K562 (cell line): ENCODE measurements around the gene OLR1. TPM values are rescaled to one million over a fixed set of nuclear protein-coding genes. Genes with fewer than 3 reads are reported as not detected.
A peak's percentile ranks its signal among the peaks of the same experiment; 100 is the strongest.

Experiments used
- ATAC-seq: fragments of 200-7000 bp; cut with Tn5 transposase; 3 replicates; pipeline ENCODE4 v1.9.1; 2020; ENCODE audit warnings: moderate library complexity
- BruUV-seq: library from RNA; stranded (reverse); fragments of 400-500 nt; replicated peaks from 2 replicates; lab custom pipeline; 2021; lab: Mats Ljungman, UMichigan
- CTCF ChIA-PET: fragments of 300-600 bp; formaldehyde crosslinking; extraction: SDS; loops from one replicate; lab custom pipeline; 2021; ENCODE audit warnings: low intra/inter-chr PET ratio; lab: Yijun Ruan, JAX
- POLR2A ChIA-PET: fragments of 300-600, 350-650 bp; sonication (Branson Sonifier 250); formaldehyde crosslinking; extraction: SDS; loops from one replicate; lab custom pipeline; 2021; ENCODE audit warnings: antibody characterized with exemption, inconsistent platforms; lab: Yijun Ruan, JAX
- DNase-seq, 4 experiments: peaks; one replicate each; pipeline versions ENCODE4 v3.0.0 to v3.0.0-alpha.2; 2011 to 2018; ENCODE audit warnings: low spot score in 3 of 4, mixed read lengths in 3 of 4; ENCODE audit errors: extremely low read depth in 1 of 4
- FAIRE-seq: peaks from 2 replicates; lab custom pipeline; 2011; peaks lifted over from hg19 to GRCh38; lab: Jason Lieb, UNC
- H2AFZ ChIP-seq: 2 replicates; pipeline ENCODE4 v1.6.0; 2011; ENCODE audit warnings: low read depth, low read length, control low read depth, inconsistent platforms
- H3K27ac ChIP-seq: fragments of 200-600 bp; 3 replicates; pipeline ENCODE4 v1.8.0; 2011; ENCODE audit warnings: low read depth, mild to moderate bottlenecking, control low read depth, inconsistent platforms, low read length, moderate library complexity, mixed read lengths; ENCODE audit errors: extremely low read depth
- H3K27me3 ChIP-seq, 2 experiments: fragments of 300-600 bp in 1 of 2; 2 replicates in 1 of 2; 3 replicates in 1 of 2; pipeline versions ENCODE4 v1.6.0 to v1.8.0; 2011; ENCODE audit warnings: inconsistent platforms in 2 of 2, low read length in 2 of 2, mild to moderate bottlenecking in 1 of 2, mixed read lengths in 1 of 2, moderate library complexity in 1 of 2; ENCODE audit not compliant: control insufficient read depth in 2 of 2, insufficient read depth in 2 of 2
- H3K36me3 ChIP-seq: fragments of 300-600 bp; 3 replicates; pipeline ENCODE4 v1.8.0; 2011; ENCODE audit warnings: mild to moderate bottlenecking, low read length, inconsistent platforms; ENCODE audit not compliant: control insufficient read depth, insufficient read depth
- H3K4me1 ChIP-seq, 2 experiments: fragments of 200-600 bp in 1 of 2; replicated peaks in 1 of 2; 2 replicates in 1 of 2; 3 replicates in 1 of 2; pipeline versions ENCODE4 v1.5.1 to v1.8.0; 2011; ENCODE audit warnings: inconsistent platforms in 2 of 2, low read length in 2 of 2, mild to moderate bottlenecking in 1 of 2, mixed read lengths in 1 of 2, moderate library complexity in 1 of 2; ENCODE audit not compliant: control insufficient read depth in 2 of 2, insufficient read depth in 2 of 2
- H3K4me2 ChIP-seq: 2 replicates; pipeline ENCODE4 v1.6.1; 2011; ENCODE audit warnings: low read length, control low read depth, inconsistent platforms, mixed read lengths; ENCODE audit not compliant: insufficient read depth
- H3K4me3 ChIP-seq: fragments of 200-600 bp; sonication (generic), shearing (Covaris generic); 2 replicates; pipeline ENCODE4 v1.5.1; 2016; ENCODE audit warnings: control low read depth, inconsistent platforms
- H3K79me2 ChIP-seq: fragments of 200-600 bp; 3 replicates; pipeline ENCODE4 v1.8.0; 2011; ENCODE audit warnings: low read length, inconsistent platforms; ENCODE audit not compliant: control insufficient read depth, insufficient read depth
- H3K9ac ChIP-seq, 2 experiments: 2 replicates each; pipeline versions ENCODE4 v1.6.0 to v1.6.1; 2011; ENCODE audit warnings: low read depth in 2 of 2, low read length in 2 of 2, control low read depth in 1 of 2, inconsistent platforms in 1 of 2, mild to moderate bottlenecking in 1 of 2, mixed read lengths in 1 of 2; ENCODE audit not compliant: insufficient read depth in 1 of 2
- H3K9me1 ChIP-seq: one replicate; pipeline ENCODE4 v1.6.0; 2011; ENCODE audit warnings: inconsistent platforms, mild to moderate bottlenecking, low read length, moderate library complexity; ENCODE audit not compliant: control insufficient read depth, insufficient read depth
- H3K9me3 ChIP-seq: replicated peaks from 2 replicates; pipeline ENCODE4 v1.5.1; 2011; ENCODE audit warnings: low read depth, low read length, inconsistent platforms; ENCODE audit not compliant: control insufficient read depth, insufficient read depth
- H4K20me1 ChIP-seq: replicated peaks from 2 replicates; pipeline ENCODE4 v1.6.1; 2011; ENCODE audit warnings: low read length, inconsistent platforms, mixed read lengths; ENCODE audit not compliant: control insufficient read depth, insufficient read depth
- CEBPB ChIP-seq: fragments of 450-650 bp; IDR thresholded peaks from 2 replicates; pipeline ENCODE4 v1.6.1; 2016; ENCODE audit warnings: missing genetic modification characterization, missing compliant biosample characterization
- CEBPG ChIP-seq, 3 experiments: fragments of 200-800 bp in 1 of 3; sonication (Bioruptor generic) in 1 of 3; sonication (generic) in 1 of 3; formaldehyde crosslinking in 1 of 3; IDR thresholded peaks in 2 of 3; conservative IDR thresholded peaks in 1 of 3; 2 replicates each; pipeline versions ENCODE4 v1.6.1 to v1.8.0; 2016 to 2022; ENCODE audit warnings: missing compliant biosample characterization in 2 of 3, missing genetic modification characterization in 2 of 3, mild to moderate bottlenecking in 1 of 3, missing genetic modification reagents in 1 of 3
- E2F6 ChIP-seq, 2 experiments: IDR thresholded peaks; 2 replicates each; pipeline ENCODE4 v1.6.1; 2011; ENCODE audit warnings: borderline replicate concordance in 1 of 2, control low read depth in 1 of 2, low read depth in 1 of 2, low read length in 1 of 2, mild to moderate bottlenecking in 1 of 2, mixed read lengths in 1 of 2, moderate library complexity in 1 of 2; ENCODE audit not compliant: insufficient read depth in 1 of 2, insufficient read length in 1 of 2, poor library complexity in 1 of 2, severe bottlenecking in 1 of 2; ENCODE audit errors: extremely low read depth in 1 of 2
- ESRRA ChIP-seq: fragments of 450-650 bp; IDR thresholded peaks from 2 replicates; pipeline ENCODE4 v1.6.1; 2014; ENCODE audit warnings: low read depth, mild to moderate bottlenecking, moderate library complexity, borderline replicate concordance
- L3MBTL2 ChIP-seq: fragments of 450-650 bp; IDR thresholded peaks from 2 replicates; pipeline ENCODE4 v1.6.1; 2016; ENCODE audit warnings: mild to moderate bottlenecking, moderate library complexity
- MAFK ChIP-seq: IDR thresholded peaks from 2 replicates; pipeline ENCODE4 v1.6.1; 2011; ENCODE audit warnings: low read length, improper control_type of control experiment
- MED1 ChIP-seq: sonication (generic); formaldehyde crosslinking; IDR thresholded peaks from 2 replicates; pipeline ENCODE4 v1.8.1; 2023; ENCODE audit warnings: missing genetic modification reagents, borderline replicate concordance
- NFE2 ChIP-seq: IDR thresholded peaks from 2 replicates; pipeline ENCODE4 v1.6.1; 2014; ENCODE audit warnings: antibody characterized with exemption, low read depth
- NR2C2 ChIP-seq, 2 experiments: fragments of 200-800 bp in 1 of 2; sonication (Bioruptor generic) in 1 of 2; sonication (generic) in 1 of 2; formaldehyde crosslinking in 1 of 2; IDR thresholded peaks; 2 replicates each; pipeline versions ENCODE4 v1.6.1 to v1.8.0; 2016 to 2022; ENCODE audit warnings: mild to moderate bottlenecking in 1 of 2, missing compliant biosample characterization in 1 of 2, missing genetic modification characterization in 1 of 2, missing genetic modification reagents in 1 of 2
- TEAD4 ChIP-seq, 2 experiments: sonication (generic) in 1 of 2; formaldehyde crosslinking in 1 of 2; IDR thresholded peaks; 2 replicates each; pipeline versions ENCODE4 v1.6.1 to v1.8.0; 2012 to 2022; ENCODE audit warnings: borderline replicate concordance in 1 of 2, inconsistent platforms in 1 of 2, low read length in 1 of 2, mild to moderate bottlenecking in 1 of 2, missing genetic modification reagents in 1 of 2
- WGBS: fragments of 100-300 bp; shearing (Covaris generic); methylation state at CpG from one replicate; pipeline ENCODE4 v1.1.6; 2016; ENCODE audit warnings: low coverage, mixed read lengths; ENCODE audit not compliant: insufficient coverage; ENCODE audit errors: missing lambda C conversion rate; 5-methylcytosine and 5-hydroxymethylcytosine counted together
- in situ Hi-C: fragments of 300-500 bp; cut with MboI; formaldehyde crosslinking; loops from 4 replicates; pipeline ENCODE4 v1.15.0; 2018; ENCODE audit warnings: inconsistent platforms, mixed read lengths
- intact Hi-C: fragments of 100-400 bp; cut with micrococcal nuclease; formaldehyde crosslinking; loops from 2 replicates; pipeline ENCODE4 v1.14.2; 2022
- polyA plus RNA-seq, 8 experiments: library from polyadenylated mRNA; depleted of rRNA in 4 of 8; stranded (reverse) in 5 of 8; unstranded in 3 of 8; fragments of >200 nt; fragmentation: Nextera tagmentation in 2 of 8; fragmentation: Illumina TruSeq in 1 of 8; extraction: Ambion mirVana in 2 of 8; extraction: Trizol in 1 of 8; gene quantifications; 2 replicates each; pipeline versions ENCODE4 v1.2.1 to v1.2.3, GENCODE V29; 2011 to 2014; ENCODE audit warnings: inconsistent platforms in 1 of 8, missing spikeins in 1 of 8
- total RNA-seq, 7 experiments: library from RNA; depleted of rRNA in 6 of 7; stranded (reverse); fragments of >200 nt in 6 of 7; fragmentation: Illumina TruSeq in 2 of 7; extraction: Trizol in 2 of 7; gene quantifications; 2 replicates each; pipeline versions ENCODE4 v1.2.1 to v1.2.3, GENCODE V29; 2011 to 2021; ENCODE audit warnings: low replicate concordance in 1 of 7

The OLR1 gene
- total and polyA plus RNA-seq, 9 of the 15 experiments (the other 6 are each of a cell fraction or from before 2014, with no cell fraction given): not detected

GRCh38 chr12:10214136-10214894 is 42.4 kb upstream of the OLR1 start (continued):
- TF ChIP-seq MED1 (CRISPR knock-in tag) (no peak), TEAD4 (IDR thresholded peaks at IDR 0.05; ENCODE audit: low read length) (0 out of 2 replicates have a peak, but pooled peaks have one; percentile 7), TEAD4 (CRISPR knock-in tag; IDR thresholded peaks at IDR 0.05; ENCODE audit: borderline replicate concordance) (no peak)
- TF ChIP-seq, all 486 proteins: peak for 4

- WGBS: 3% methylated on average over 28 of the region's 47 CpGs
- no TSS peak for BruUV-seq
- ChIA-PET CTCF (no interaction called here), POLR2A (interaction anchor here (0.6 to 1.5 kb wide), 6 partner anchors 9 to 1684 kb away, joined by 3 to 6 read pairs (median 3); no protein-coding TSS in a partner anchor)
- H3K4me1 ChIP-seq: peaks cover 12 to 22% of the 10 kb centered on the region in 2 experiments
- peaks cover 2% of the 10 kb centered on the region; the same call in 1 of the 3 replicates for H3K36me3 ChIP-seq
- no peaks in the 10 kb centered on the region for H3K27me3 ChIP-seq
- FAIRE-seq: peak; percentile 83
- H3K9ac ChIP-seq: peak overlapping the region; percentile 85 to 91
- peak overlapping the region; percentile 82 for H2AFZ ChIP-seq
- H3K4me3 ChIP-seq: peak overlapping the region; percentile 81
- peak overlapping the region; percentile 86 for H3K4me2 ChIP-seq
- no peaks in the 10 kb centered on the region for H4K20me1 ChIP-seq
- peak overlapping the region; percentile 88 for H3K27ac ChIP-seq
- no peaks in the 10 kb centered on the region for H3K9me3 ChIP-seq
- intact Hi-C loops: no loop called here
- H3K9me1 ChIP-seq: no peaks in the 10 kb centered on the region
- H3K79me2 ChIP-seq: peaks cover 18% of the 10 kb centered on the region
- ATAC-seq: peak; percentile 82
- in situ Hi-C loops: no loop called here
- DNase-seq: peak; percentile 58 to 80 (median 68)
- no peak for TF ChIP-seq L3MBTL2
- TF ChIP-seq CEBPG (CRISPR knock-in tag; IDR thresholded peaks at IDR 0.05): no peak
- TF ChIP-seq CEBPG (tag; conservative IDR thresholded peaks at IDR 0.05 in 1 of 2, IDR thresholded peaks at IDR 0.05 in 1 of 2): peak in 1 of 2 experiments; percentile 64; a peak in 2 of 4 replicates
- 0 out of 2 replicates have a peak, but pooled peaks have one; percentile 35 for TF ChIP-seq ESRRA
- TF ChIP-seq NFE2: peak; percentile 66
- TF ChIP-seq MAFK: peak; percentile 38; the same call in 1 of the 2 replicates
- peak; percentile 80 for TF ChIP-seq CEBPB
- TF ChIP-seq NR2C2 (CRISPR knock-in tag; IDR thresholded peaks at IDR 0.05): no peak
- TF ChIP-seq NR2C2 (tag; IDR thresholded peaks at IDR 0.05): 0 out of 2 replicates have a peak, but pooled peaks have one; percentile 10
- peak in 1 of 2 experiments; percentile 16 for TF ChIP-seq E2F6 (IDR thresholded peaks at IDR 0.05; ENCODE audit: borderline replicate concordance in 1 of 2, extremely low read depth in 1 of 2, insufficient read depth in 1 of 2, insufficient read length in 1 of 2, low read depth in 1 of 2, low read length in 1 of 2, poor library complexity in 1 of 2, severe bottlenecking in 1 of 2)
Measured at GRCh38 chr12:10213168-10214135, 41.5 kb upstream of the OLR1 start.
